ENCODE measurements around the gene UVRAG.

DNA sequence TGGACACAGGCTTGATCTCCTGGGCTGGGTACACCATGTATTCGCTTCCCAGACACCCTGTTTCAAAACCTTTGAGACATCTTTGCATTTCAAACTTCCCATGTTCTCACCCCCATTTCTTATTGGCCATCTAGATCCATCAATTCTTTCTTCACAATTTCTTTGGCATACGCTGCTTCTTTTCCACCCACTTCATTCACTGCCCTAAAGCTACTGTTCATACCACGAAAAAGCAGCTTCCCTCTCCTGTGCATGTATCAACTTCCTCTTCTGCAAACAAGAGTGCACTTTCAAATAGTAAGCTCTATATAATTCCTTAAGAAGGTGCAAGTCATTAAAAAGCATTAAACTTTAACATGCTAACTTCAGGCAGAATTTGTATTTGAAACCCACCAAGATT, 21.4 kb downstream of the UVRAG start:
- TF ChIP-seq, protein P1, sequence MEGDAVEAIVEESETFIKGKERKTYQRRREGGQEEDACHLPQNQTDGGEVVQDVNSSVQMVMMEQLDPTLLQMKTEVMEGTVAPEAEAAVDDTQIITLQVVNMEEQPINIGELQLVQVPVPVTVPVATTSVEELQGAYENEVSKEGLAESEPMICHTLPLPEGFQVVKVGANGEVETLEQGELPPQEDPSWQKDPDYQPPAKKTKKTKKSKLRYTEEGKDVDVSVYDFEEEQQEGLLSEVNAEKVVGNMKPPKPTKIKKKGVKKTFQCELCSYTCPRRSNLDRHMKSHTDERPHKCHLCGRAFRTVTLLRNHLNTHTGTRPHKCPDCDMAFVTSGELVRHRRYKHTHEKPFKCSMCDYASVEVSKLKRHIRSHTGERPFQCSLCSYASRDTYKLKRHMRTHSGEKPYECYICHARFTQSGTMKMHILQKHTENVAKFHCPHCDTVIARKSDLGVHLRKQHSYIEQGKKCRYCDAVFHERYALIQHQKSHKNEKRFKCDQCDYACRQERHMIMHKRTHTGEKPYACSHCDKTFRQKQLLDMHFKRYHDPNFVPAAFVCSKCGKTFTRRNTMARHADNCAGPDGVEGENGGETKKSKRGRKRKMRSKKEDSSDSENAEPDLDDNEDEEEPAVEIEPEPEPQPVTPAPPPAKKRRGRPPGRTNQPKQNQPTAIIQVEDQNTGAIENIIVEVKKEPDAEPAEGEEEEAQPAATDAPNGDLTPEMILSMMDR (IDR thresholded peaks at IDR 0.05; ENCODE audit: low read depth, low read length) = no peak
- no peak for TF ChIP-seq EZH2phosphoT487 (IDR thresholded peaks at IDR 0.05; ENCODE audit: low read depth)

Measured in OCI-LY3 (cell line).